Progenitor cell of endocrine pancreas (in vitro differentiated cells): Measurements from ENCODE around the gene PAGE2. TPM values are rescaled to one million over a fixed set of nuclear protein-coding genes. Genes with fewer than 3 reads are reported as not detected.
"Not testable (repeated sequence)": the region's sequence is repeated elsewhere in the genome, so short reads cannot be mapped to it uniquely, and the experiment has no call there.

Source experiments
- DNase-seq: peaks from one replicate; pipeline ENCODE4 v3.0.0; 2021; ENCODE audit warnings: low spot score; ENCODE audit not compliant: unreplicated experiment
- H3K27ac Mint-ChIP-seq: 2 replicates; pipeline ENCODE4 v1.8.0; 2021; ENCODE audit warnings: mild to moderate bottlenecking, moderate library complexity, mixed read lengths
- H3K27me3 Mint-ChIP-seq: 2 replicates; pipeline ENCODE4 v1.8.0; 2021; ENCODE audit warnings: mixed read lengths
- H3K36me3 Mint-ChIP-seq: 2 replicates; pipeline ENCODE4 v1.8.0; 2022; ENCODE audit warnings: mixed read lengths; ENCODE audit not compliant: insufficient read depth
- H3K4me1 Mint-ChIP-seq: 2 replicates; pipeline ENCODE4 v1.8.0; 2021; ENCODE audit warnings: low read depth, mixed read lengths
- H3K4me3 Mint-ChIP-seq: 2 replicates; pipeline ENCODE4 v1.8.0; 2021; ENCODE audit warnings: low read depth, mild to moderate bottlenecking, moderate library complexity, mixed read lengths
- H3K9me3 Mint-ChIP-seq: 2 replicates; pipeline ENCODE4 v1.8.0; 2021; ENCODE audit warnings: low read depth, mixed read lengths
- CTCF ChIP-seq: fragments of 200-600 bp; sonication (generic); IDR thresholded peaks from one replicate; pipeline ENCODE4 v1.5.0; 2021; ENCODE audit warnings: antibody characterized with exemption, mild to moderate bottlenecking; ENCODE audit not compliant: unreplicated experiment
- total RNA-seq: library from RNA; stranded (reverse); gene quantifications from 2 replicates; pipeline ENCODE4 v1.2.1, GENCODE V29; 2021

Gene PAGE2
- total RNA-seq, 1 donor from 2014 or later = not detected

- Mint-ChIP-seq H3K4me1 (peaks cover 9% of the 10 kb centered on the region), H3K36me3 (no peaks in the 10 kb centered on the region), H3K27ac (no peak overlapping the region), H3K4me3 (no peak overlapping the region), H3K27me3 (no peaks in the 10 kb centered on the region), H3K9me3 (peaks cover 27% of the 10 kb centered on the region)
- no peak for DNase-seq
- TF ChIP-seq CTCF = no peak
Observed at GRCh38 chrX:55102754-55103153, 13.9 kb downstream of the PAGE2 start.

GRCh38 chrX:55107262-55107661 lies 18.4 kb downstream of the PAGE2 start:
- TF ChIP-seq CTCF = no peak
- H3K9me3 Mint-ChIP-seq = peaks cover 18% of the 10 kb centered on the region

GRCh38 chrX:55107911-55108310 lies 19.1 kb downstream of the PAGE2 start:
- DNase-seq = no peak
- H3K4me3 Mint-ChIP-seq = no peak overlapping the region
- H3K36me3 Mint-ChIP-seq = no peaks in the 10 kb centered on the region
- H3K9me3 Mint-ChIP-seq = peaks cover 21% of the 10 kb centered on the region
- no peaks in the 10 kb centered on the region for H3K27me3 Mint-ChIP-seq
- no peak for TF ChIP-seq CTCF
- no peak overlapping the region for H3K27ac Mint-ChIP-seq
- peaks cover 20% of the 10 kb centered on the region for H3K4me1 Mint-ChIP-seq

More at GRCh38 chrX:55107262-55107661, 18.4 kb downstream of the PAGE2 start:
- no peak for DNase-seq
- H3K4me3 Mint-ChIP-seq = no peak overlapping the region
- H3K27me3 Mint-ChIP-seq = no peaks in the 10 kb centered on the region
- H3K36me3 Mint-ChIP-seq = no peaks in the 10 kb centered on the region
- peaks cover 14% of the 10 kb centered on the region for H3K4me1 Mint-ChIP-seq
- H3K27ac Mint-ChIP-seq = no peak overlapping the region

GRCh38 chrX:55109306-55109705 lies 20.5 kb downstream of the PAGE2 start:
- no peaks in the 10 kb centered on the region for H3K36me3 Mint-ChIP-seq
- H3K27ac Mint-ChIP-seq = peak overlapping the region; percentile 85
- H3K4me1 Mint-ChIP-seq = peaks cover 27% of the 10 kb centered on the region
- H3K9me3 Mint-ChIP-seq = peaks cover 17% of the 10 kb centered on the region
- no peak for TF ChIP-seq CTCF
- DNase-seq = no peak
- H3K27me3 Mint-ChIP-seq = no peaks in the 10 kb centered on the region
- H3K4me3 Mint-ChIP-seq = peak overlapping the region; percentile 16

- H3K4me1 Mint-ChIP-seq = peaks cover 37% of the 10 kb centered on the region
- H3K27me3 Mint-ChIP-seq = no peaks in the 10 kb centered on the region
- no peaks in the 10 kb centered on the region for H3K36me3 Mint-ChIP-seq
- no peak for TF ChIP-seq CTCF
- no peak for DNase-seq
- H3K9me3 Mint-ChIP-seq = peaks cover 21% of the 10 kb centered on the region
- H3K27ac Mint-ChIP-seq = peak overlapping the region; percentile 94
- H3K4me3 Mint-ChIP-seq = no peak overlapping the region
Observed at GRCh38 chrX:55111578-55112254, 22.9 kb downstream of the PAGE2 start.

GRCh38 chrX:55116589-55116988 lies 27.8 kb downstream of the PAGE2 start:
- H3K4me1 Mint-ChIP-seq = peaks cover 45% of the 10 kb centered on the region
- DNase-seq, H3K4me3 Mint-ChIP-seq, H3K27me3 Mint-ChIP-seq, H3K36me3 Mint-ChIP-seq: not testable (repeated sequence)
- peak overlapping the region; percentile 57 for H3K27ac Mint-ChIP-seq
- peaks cover 20% of the 10 kb centered on the region for H3K9me3 Mint-ChIP-seq
